Spleen (tissue), 11 donors: ENCODE results near the gene BET1L. TPM values are rescaled to one million over a fixed set of nuclear protein-coding genes. Genes with fewer than 3 reads are reported as not detected.
"Not testable (repeated sequence)": the region's sequence is repeated elsewhere in the genome, so short reads cannot be mapped to it uniquely, and the experiment has no call there.

Experiments used
- DNase-seq: peaks from one replicate; pipeline ENCODE4 v3.0.0-alpha.2; 2020
- H3K27ac ChIP-seq, 8 donors: fragments of 200-600 bp; sonication (generic) in 7 of 8; 1 replicate in 4 of 8; 2 replicates in 4 of 8; pipeline versions ENCODE4 v1.5.0 to v1.8.0; 2016 to 2021; ENCODE audit warnings: inconsistent platforms in 4 of 8, mild to moderate bottlenecking in 4 of 8, moderate library complexity in 1 of 8
- H3K27me3 ChIP-seq, 7 donors: fragments of 200-600 bp; sonication (generic) in 6 of 7; replicated peaks in 1 of 7; 1 replicate in 4 of 7; 2 replicates in 3 of 7; pipeline versions ENCODE4 v1.5.0 to v1.8.0; 2016 to 2021; ENCODE audit warnings: inconsistent platforms in 3 of 7, mild to moderate bottlenecking in 1 of 7
- H3K36me3 ChIP-seq, 6 donors: fragments of 200-600 bp; sonication (generic) in 5 of 6; 1 replicate in 4 of 6; 2 replicates in 2 of 6; pipeline versions ENCODE4 v1.5.0 to v1.8.0; 2016 to 2021; ENCODE audit warnings: inconsistent platforms in 2 of 6
- H3K4me1 ChIP-seq, 6 donors: fragments of 200-600 bp; sonication (generic) in 5 of 6; 1 replicate in 3 of 6; 2 replicates in 3 of 6; pipeline versions ENCODE4 v1.5.0 to v1.8.0; 2016 to 2021; ENCODE audit warnings: inconsistent platforms in 3 of 6
- H3K4me3 ChIP-seq, 8 donors: fragments of 200-600 bp; sonication (generic) in 7 of 8; 1 replicate in 4 of 8; 2 replicates in 4 of 8; pipeline versions ENCODE4 v1.5.0 to v1.8.0; 2016 to 2021; ENCODE audit warnings: inconsistent platforms in 4 of 8, mild to moderate bottlenecking in 4 of 8, moderate library complexity in 2 of 8
- H3K9me3 ChIP-seq, 8 donors: fragments of 200-600 bp; sonication (generic) in 7 of 8; 1 replicate in 4 of 8; 2 replicates in 4 of 8; pipeline versions ENCODE4 v1.5.0 to v1.8.0; 2016 to 2021; ENCODE audit warnings: inconsistent platforms in 4 of 8
- POLR2A ChIP-seq, 3 donors: fragments of 450-650 bp; IDR thresholded peaks; one replicate each; pipeline ENCODE4 v1.5.1; 2017; ENCODE audit warnings: antibody characterized with exemption in 3 of 3, mild to moderate bottlenecking in 1 of 3
- POLR2AphosphoS5 ChIP-seq, 3 donors: sonication (generic); formaldehyde crosslinking; IDR thresholded peaks; one replicate each; pipeline ENCODE4 v1.5.1; 2017; ENCODE audit warnings: antibody characterized with exemption in 3 of 3
- WGBS, 5 donors: extraction: QIAGEN DNeasy Blood & Tissue Kit in 3 of 5; methylation state at CpG; one replicate each; pipeline versions ENCODE4 v1.1.5 to v1.1.7; 2013 to 2018; 5-methylcytosine and 5-hydroxymethylcytosine counted together
- intact Hi-C: fragments of 100-400 bp; cut with DNase I; formaldehyde crosslinking; loops from one replicate; pipeline ENCODE4 v1.15.0; 2023; ENCODE audit warnings: low total_unique reads
- polyA plus RNA-seq, 3 donors: library from polyadenylated mRNA; stranded (reverse); fragments of 200-250 nt; gene quantifications; one replicate each; pipeline ENCODE4 v1.2.1, GENCODE V29; 2013
- total RNA-seq, 7 donors: library from RNA; depleted of rRNA in 3 of 7; stranded (reverse); fragments of >200 nt in 3 of 7; fragmentation: NEBNext Ultra II Directional in 4 of 7; extraction: Animal tissue kit (Norgen Biotek cat#: 25700) in 4 of 7; gene quantifications; one replicate each; pipeline versions ENCODE4 v1.1.0 to v1.2.1, GENCODE V29; 2016 to 2021
- TF ChIP-seq, protein P1 (sequence below), 11 experiments: fragments of 200-600 bp in 7 of 11; fragments of 450-650 bp in 4 of 11; sonication (generic) in 4 of 11; IDR thresholded peaks in 8 of 11; conservative IDR thresholded peaks in 3 of 11; 1 replicate in 7 of 11; 2 replicates in 4 of 11; pipeline versions ENCODE4 v1.4.0 to v1.8.0; 2016 to 2021; ENCODE audit warnings: antibody characterized with exemption in 11 of 11, inconsistent platforms in 4 of 11, mild to moderate bottlenecking in 1 of 11
- donor health status: healthy with polysubstance abuse.
- donor health status: DM: no; HTN: no; CAD: no; lungs with moderate emphysema.
- donor health status: DM: no; HTN: no; CAD: no.
- donor health status: Bipolar disorder and iron deficiency.
- donor health status: healthy.
- donor health status: DM: no; HTN: no; CAD: no.
- donor health status: DM: yes; HTN: yes; CAD: no.

Gene BET1L
- total and polyA plus RNA-seq, 10 donors, result 16.2 to 63.5 (median 44.4) TPM

DNA sequence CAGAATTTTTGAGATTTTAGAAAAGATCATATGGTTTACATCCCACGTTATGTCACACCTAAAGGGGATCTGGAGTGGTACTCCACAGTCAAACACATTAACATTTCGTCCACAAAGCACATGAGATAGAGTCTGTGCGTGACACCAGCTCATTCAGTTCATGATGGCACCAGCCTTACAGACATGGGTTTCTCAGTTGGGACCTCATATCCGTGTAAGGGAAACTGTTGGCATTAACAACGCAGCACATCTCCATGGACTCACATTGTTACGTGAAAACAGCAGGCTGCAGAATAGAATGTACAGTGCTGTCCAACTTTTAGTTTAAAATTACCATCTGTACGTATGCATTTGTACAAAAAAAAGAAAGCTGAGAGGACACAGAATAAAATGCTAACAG is 14.3 kb upstream of the BET1L start:
- no peaks in the 10 kb centered on the region for H3K4me1 ChIP-seq
- H3K27ac ChIP-seq, result no peak overlapping the region
- no peak for TF ChIP-seq POLR2A (IDR thresholded peaks at IDR 0.05)
- no peak for TF ChIP-seq POLR2AphosphoS5 (IDR thresholded peaks at IDR 0.05)
- TF ChIP-seq, protein P1, sequence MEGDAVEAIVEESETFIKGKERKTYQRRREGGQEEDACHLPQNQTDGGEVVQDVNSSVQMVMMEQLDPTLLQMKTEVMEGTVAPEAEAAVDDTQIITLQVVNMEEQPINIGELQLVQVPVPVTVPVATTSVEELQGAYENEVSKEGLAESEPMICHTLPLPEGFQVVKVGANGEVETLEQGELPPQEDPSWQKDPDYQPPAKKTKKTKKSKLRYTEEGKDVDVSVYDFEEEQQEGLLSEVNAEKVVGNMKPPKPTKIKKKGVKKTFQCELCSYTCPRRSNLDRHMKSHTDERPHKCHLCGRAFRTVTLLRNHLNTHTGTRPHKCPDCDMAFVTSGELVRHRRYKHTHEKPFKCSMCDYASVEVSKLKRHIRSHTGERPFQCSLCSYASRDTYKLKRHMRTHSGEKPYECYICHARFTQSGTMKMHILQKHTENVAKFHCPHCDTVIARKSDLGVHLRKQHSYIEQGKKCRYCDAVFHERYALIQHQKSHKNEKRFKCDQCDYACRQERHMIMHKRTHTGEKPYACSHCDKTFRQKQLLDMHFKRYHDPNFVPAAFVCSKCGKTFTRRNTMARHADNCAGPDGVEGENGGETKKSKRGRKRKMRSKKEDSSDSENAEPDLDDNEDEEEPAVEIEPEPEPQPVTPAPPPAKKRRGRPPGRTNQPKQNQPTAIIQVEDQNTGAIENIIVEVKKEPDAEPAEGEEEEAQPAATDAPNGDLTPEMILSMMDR (IDR thresholded peaks at IDR 0.05 in 8 of 11, conservative IDR thresholded peaks at IDR 0.05 in 3 of 11), result no peak
- no peaks in the 10 kb centered on the region for H3K9me3 ChIP-seq
- intact Hi-C loops, result no loop called here
- H3K4me3 ChIP-seq, result no peak overlapping the region
- no peak for DNase-seq
- H3K36me3 ChIP-seq, result peaks cover 0 to 46% (median 12%) of the 10 kb centered on the region in 6 donors
- 87 to 95% (median 94%) methylated on average over 7 of the region's 7 CpGs for WGBS, 5 donors
- H3K27me3 ChIP-seq, result no peaks in the 10 kb centered on the region

DNA sequence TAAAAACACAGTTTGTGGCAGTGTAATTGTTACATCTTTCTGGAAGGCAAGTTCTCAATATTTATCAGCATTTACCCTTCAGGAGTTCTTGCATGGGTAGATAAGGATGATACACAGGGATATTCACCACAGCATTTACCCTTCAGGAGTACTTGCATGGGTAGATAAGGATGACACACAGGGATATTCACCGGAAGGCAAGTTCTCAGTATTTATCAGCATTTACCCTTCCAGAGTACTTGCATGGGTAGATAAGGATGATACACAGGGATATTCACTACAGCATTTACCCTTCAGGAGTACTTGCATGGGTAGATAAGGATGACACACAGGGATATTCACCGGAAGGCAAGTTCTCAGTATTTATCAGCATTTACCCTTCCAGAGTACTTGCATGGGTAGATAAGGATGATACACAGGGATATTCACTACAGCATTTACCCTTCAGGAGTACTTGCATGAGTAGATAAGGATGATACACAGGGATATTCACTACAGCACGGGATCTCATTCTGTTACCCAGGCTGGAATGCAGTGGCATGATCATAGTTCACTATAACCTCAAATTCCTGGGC is 13.5 kb upstream of the BET1L start:
- WGBS, 5 donors, result 85 to 98% (median 91%) methylated on average over 2 to 3 of the region's 3 CpGs
- H3K27ac ChIP-seq, H3K27me3 ChIP-seq, intact Hi-C loops, H3K4me3 ChIP-seq, H3K9me3 ChIP-seq, DNase-seq, H3K4me1 ChIP-seq: not testable (repeated sequence)
- H3K36me3 ChIP-seq, result peaks cover 0 to 49% (median 16%) of the 10 kb centered on the region in 6 donors

DNA sequence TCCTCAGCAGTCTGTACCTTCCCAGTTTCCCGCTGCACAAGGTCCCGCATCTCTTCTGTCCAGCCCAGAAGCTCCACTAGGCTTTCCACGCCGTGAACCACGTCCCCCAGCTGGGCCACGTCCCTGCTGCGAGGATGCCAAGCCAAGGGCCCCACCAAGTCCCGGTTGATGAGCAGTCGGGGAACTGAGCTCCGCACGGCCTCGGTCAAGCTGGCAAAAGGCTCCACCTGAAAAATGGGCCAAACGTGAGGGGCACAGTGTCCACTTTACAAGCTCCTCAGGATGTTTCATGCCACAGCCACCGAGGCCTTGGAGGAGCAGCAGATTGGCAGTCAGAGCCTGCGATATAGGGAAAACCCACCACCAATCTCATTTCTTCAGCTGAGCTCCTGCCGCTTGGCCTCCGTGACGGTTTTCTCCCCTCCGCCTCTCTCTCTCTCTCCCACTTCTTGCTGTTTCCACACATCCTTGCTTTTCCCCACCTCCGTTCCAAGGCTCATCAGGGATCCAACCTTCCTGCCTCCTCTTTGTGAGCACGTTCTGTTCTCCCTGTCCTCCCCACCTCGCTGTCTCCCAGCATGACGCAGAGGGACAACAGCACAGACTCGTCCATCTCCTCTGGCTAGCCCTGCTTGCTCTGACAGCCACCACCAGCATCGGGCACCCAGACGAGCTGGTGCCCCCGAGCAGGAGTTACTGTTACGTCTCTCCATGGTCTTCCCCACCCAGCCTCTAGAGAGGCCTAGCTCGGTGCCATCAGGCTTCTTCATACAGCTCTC is 11.8 kb upstream of the BET1L start:
- no peaks in the 10 kb centered on the region for H3K27me3 ChIP-seq

DNA sequence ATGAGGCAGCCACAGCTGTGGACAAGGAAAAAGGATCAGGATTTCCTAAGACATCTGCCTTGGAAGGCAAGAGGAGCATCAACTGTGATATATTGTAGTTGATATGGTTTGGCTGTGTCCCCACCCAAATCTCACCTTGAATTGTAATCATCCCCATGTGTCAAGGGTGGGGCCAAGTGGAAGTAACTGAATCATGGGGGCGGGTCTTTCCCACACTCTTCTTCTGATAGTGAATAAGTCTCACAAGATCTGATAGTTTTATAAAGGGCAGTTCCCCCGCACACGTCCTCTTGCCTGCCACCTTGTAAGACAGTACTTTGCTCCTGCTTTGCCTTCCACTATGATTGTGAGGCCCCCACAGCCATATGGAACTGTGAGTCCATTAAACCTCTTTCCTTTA is 10.5 kb upstream of the BET1L start:
- H3K36me3 ChIP-seq, result peaks cover 0 to 66% (median 42%) of the 10 kb centered on the region in 6 donors
- WGBS, 5 donors, result 89 to 96% (median 94%) methylated on average over 3 of the region's 3 CpGs
- no peak overlapping the region for H3K4me3 ChIP-seq
- H3K27me3 ChIP-seq, result no peaks in the 10 kb centered on the region
- intact Hi-C loops, result no loop called here
- TF ChIP-seq, protein P1 (IDR thresholded peaks at IDR 0.05 in 8 of 11, conservative IDR thresholded peaks at IDR 0.05 in 3 of 11), result no peak
- TF ChIP-seq POLR2A (IDR thresholded peaks at IDR 0.05) (no peak), POLR2AphosphoS5 (IDR thresholded peaks at IDR 0.05) (no peak)
- H3K4me1 ChIP-seq, result no peaks in the 10 kb centered on the region
- no peak for DNase-seq
- no peaks in the 10 kb centered on the region for H3K9me3 ChIP-seq
- no peak overlapping the region for H3K27ac ChIP-seq

More for the DNA sequence above, 11.8 kb upstream of the BET1L start:
- H3K4me1 ChIP-seq, result no peaks in the 10 kb centered on the region
- no peak overlapping the region for H3K4me3 ChIP-seq
- intact Hi-C loops, result no loop called here
- TF ChIP-seq POLR2AphosphoS5 (IDR thresholded peaks at IDR 0.05), result no peak
- TF ChIP-seq POLR2A (IDR thresholded peaks at IDR 0.05), result no peak
- TF ChIP-seq, protein P1 (IDR thresholded peaks at IDR 0.05 in 8 of 11, conservative IDR thresholded peaks at IDR 0.05 in 3 of 11), result no peak
- no peak for DNase-seq
- peaks cover 0 to 64% (median 33%) of the 10 kb centered on the region in 6 donors for H3K36me3 ChIP-seq
- no peak overlapping the region for H3K27ac ChIP-seq
- 85 to 93% (median 91%) methylated on average over 18 to 29 of the region's 29 CpGs for WGBS, 5 donors
- no peaks in the 10 kb centered on the region for H3K9me3 ChIP-seq
